K562 (cell line): ENCODE measurements around the gene PAQR8. TPM values are rescaled to one million over a fixed set of nuclear protein-coding genes. Genes with fewer than 3 reads are reported as not detected.
A peak's percentile ranks its signal among the peaks of the same experiment; 100 is the strongest.

ENCODE experiments used
- ATAC-seq: fragments of 200-7000 bp; cut with Tn5 transposase; 3 replicates; pipeline ENCODE4 v1.9.1; 2020; ENCODE audit warnings: moderate library complexity
- BruUV-seq: library from RNA; stranded (reverse); fragments of 400-500 nt; replicated peaks from 2 replicates; lab custom pipeline; 2021; lab: Mats Ljungman, UMichigan
- CTCF ChIA-PET: fragments of 300-600 bp; formaldehyde crosslinking; extraction: SDS; loops from one replicate; lab custom pipeline; 2021; ENCODE audit warnings: low intra/inter-chr PET ratio; lab: Yijun Ruan, JAX
- POLR2A ChIA-PET: fragments of 300-600, 350-650 bp; sonication (Branson Sonifier 250); formaldehyde crosslinking; extraction: SDS; loops from one replicate; lab custom pipeline; 2021; ENCODE audit warnings: antibody characterized with exemption, inconsistent platforms; lab: Yijun Ruan, JAX
- DNase-seq, 4 experiments: peaks; one replicate each; pipeline versions ENCODE4 v3.0.0 to v3.0.0-alpha.2; 2011 to 2018; ENCODE audit warnings: low spot score in 3 of 4, mixed read lengths in 3 of 4; ENCODE audit errors: extremely low read depth in 1 of 4
- FAIRE-seq: peaks from 2 replicates; lab custom pipeline; 2011; peaks lifted over from hg19 to GRCh38; lab: Jason Lieb, UNC
- H2AFZ ChIP-seq: 2 replicates; pipeline ENCODE4 v1.6.0; 2011; ENCODE audit warnings: low read depth, low read length, control low read depth, inconsistent platforms
- H3K27ac ChIP-seq: fragments of 200-600 bp; 3 replicates; pipeline ENCODE4 v1.8.0; 2011; ENCODE audit warnings: low read depth, mild to moderate bottlenecking, control low read depth, inconsistent platforms, low read length, moderate library complexity, mixed read lengths; ENCODE audit errors: extremely low read depth
- H3K27me3 ChIP-seq, 2 experiments: fragments of 300-600 bp in 1 of 2; 2 replicates in 1 of 2; 3 replicates in 1 of 2; pipeline versions ENCODE4 v1.6.0 to v1.8.0; 2011; ENCODE audit warnings: inconsistent platforms in 2 of 2, low read length in 2 of 2, mild to moderate bottlenecking in 1 of 2, mixed read lengths in 1 of 2, moderate library complexity in 1 of 2; ENCODE audit not compliant: control insufficient read depth in 2 of 2, insufficient read depth in 2 of 2
- H3K36me3 ChIP-seq: fragments of 300-600 bp; 3 replicates; pipeline ENCODE4 v1.8.0; 2011; ENCODE audit warnings: mild to moderate bottlenecking, low read length, inconsistent platforms; ENCODE audit not compliant: control insufficient read depth, insufficient read depth
- H3K4me1 ChIP-seq, 2 experiments: fragments of 200-600 bp in 1 of 2; replicated peaks in 1 of 2; 2 replicates in 1 of 2; 3 replicates in 1 of 2; pipeline versions ENCODE4 v1.5.1 to v1.8.0; 2011; ENCODE audit warnings: inconsistent platforms in 2 of 2, low read length in 2 of 2, mild to moderate bottlenecking in 1 of 2, mixed read lengths in 1 of 2, moderate library complexity in 1 of 2; ENCODE audit not compliant: control insufficient read depth in 2 of 2, insufficient read depth in 2 of 2
- H3K4me2 ChIP-seq: 2 replicates; pipeline ENCODE4 v1.6.1; 2011; ENCODE audit warnings: low read length, control low read depth, inconsistent platforms, mixed read lengths; ENCODE audit not compliant: insufficient read depth
- H3K4me3 ChIP-seq: fragments of 200-600 bp; sonication (generic), shearing (Covaris generic); 2 replicates; pipeline ENCODE4 v1.5.1; 2016; ENCODE audit warnings: control low read depth, inconsistent platforms
- H3K79me2 ChIP-seq: fragments of 200-600 bp; 3 replicates; pipeline ENCODE4 v1.8.0; 2011; ENCODE audit warnings: low read length, inconsistent platforms; ENCODE audit not compliant: control insufficient read depth, insufficient read depth
- H3K9ac ChIP-seq, 2 experiments: 2 replicates each; pipeline versions ENCODE4 v1.6.0 to v1.6.1; 2011; ENCODE audit warnings: low read depth in 2 of 2, low read length in 2 of 2, control low read depth in 1 of 2, inconsistent platforms in 1 of 2, mild to moderate bottlenecking in 1 of 2, mixed read lengths in 1 of 2; ENCODE audit not compliant: insufficient read depth in 1 of 2
- H3K9me1 ChIP-seq: one replicate; pipeline ENCODE4 v1.6.0; 2011; ENCODE audit warnings: inconsistent platforms, mild to moderate bottlenecking, low read length, moderate library complexity; ENCODE audit not compliant: control insufficient read depth, insufficient read depth
- H3K9me3 ChIP-seq: replicated peaks from 2 replicates; pipeline ENCODE4 v1.5.1; 2011; ENCODE audit warnings: low read depth, low read length, inconsistent platforms; ENCODE audit not compliant: control insufficient read depth, insufficient read depth
- H4K20me1 ChIP-seq: replicated peaks from 2 replicates; pipeline ENCODE4 v1.6.1; 2011; ENCODE audit warnings: low read length, inconsistent platforms, mixed read lengths; ENCODE audit not compliant: control insufficient read depth, insufficient read depth
- CBFB ChIP-seq: sonication (generic); formaldehyde crosslinking; IDR thresholded peaks from 2 replicates; pipeline ENCODE4 v1.4.0; 2020; ENCODE audit warnings: mild to moderate bottlenecking, missing genetic modification reagents
- CBX3 ChIP-seq, 2 experiments: IDR thresholded peaks; 1 replicate in 1 of 2; 2 replicates in 1 of 2; pipeline ENCODE4 v1.6.1; 2012; ENCODE audit warnings: inconsistent platforms in 2 of 2, low read length in 2 of 2, borderline replicate concordance in 1 of 2, control low read depth in 1 of 2
- HDAC6 ChIP-seq: IDR thresholded peaks from 2 replicates; pipeline ENCODE4 v1.6.1; 2012; ENCODE audit warnings: low read depth, mild to moderate bottlenecking, control low read depth, inconsistent platforms, low read length, moderate library complexity
- KLF6 ChIP-seq: fragments of 250-450 bp; sonication (Bioruptor Pico); IDR thresholded peaks from 2 replicates; pipeline ENCODE4 v1.4.0; 2020; ENCODE audit warnings: mild to moderate bottlenecking, moderate library complexity, borderline replicate concordance
- POLR2B ChIP-seq: fragments of 450-650 bp; IDR thresholded peaks from 2 replicates; pipeline ENCODE4 v1.6.1; 2018; ENCODE audit warnings: low read depth; ENCODE audit not compliant: partially characterized antibody
- SMARCB1 ChIP-seq: IDR thresholded peaks from 2 replicates; pipeline ENCODE4 v1.6.1; 2011; ENCODE audit warnings: improper control_type of control experiment, low read depth; ENCODE audit not compliant: insufficient read length
- YY1 ChIP-seq, 3 experiments: IDR thresholded peaks; 2 replicates each; pipeline ENCODE4 v1.6.1; 2011; ENCODE audit warnings: low read length in 2 of 3, mild to moderate bottlenecking in 2 of 3, moderate library complexity in 2 of 3, borderline replicate concordance in 1 of 3, control low read depth in 1 of 3, low read depth in 1 of 3; ENCODE audit not compliant: insufficient read depth in 3 of 3, insufficient replicate concordance in 2 of 3, control insufficient read depth in 1 of 3, insufficient read length in 1 of 3; ENCODE audit errors: extremely low read depth in 1 of 3
- ZNF217 ChIP-seq: sonication (generic); formaldehyde crosslinking; IDR thresholded peaks from 2 replicates; pipeline ENCODE4 v1.8.0; 2022; ENCODE audit warnings: mild to moderate bottlenecking, missing genetic modification reagents
- ZNF41 ChIP-seq: fragments of 250-450 bp; sonication (Bioruptor Pico); conservative IDR thresholded peaks from 2 replicates; pipeline ENCODE4 v1.4.0; 2020; ENCODE audit warnings: mild to moderate bottlenecking
- WGBS: fragments of 100-300 bp; shearing (Covaris generic); methylation state at CpG from one replicate; pipeline ENCODE4 v1.1.6; 2016; ENCODE audit warnings: low coverage, mixed read lengths; ENCODE audit not compliant: insufficient coverage; ENCODE audit errors: missing lambda C conversion rate; 5-methylcytosine and 5-hydroxymethylcytosine counted together
- in situ Hi-C: fragments of 300-500 bp; cut with MboI; formaldehyde crosslinking; loops from 4 replicates; pipeline ENCODE4 v1.15.0; 2018; ENCODE audit warnings: inconsistent platforms, mixed read lengths
- intact Hi-C: fragments of 100-400 bp; cut with micrococcal nuclease; formaldehyde crosslinking; loops from 2 replicates; pipeline ENCODE4 v1.14.2; 2022
- polyA plus RNA-seq, 8 experiments: library from polyadenylated mRNA; depleted of rRNA in 4 of 8; stranded (reverse) in 5 of 8; unstranded in 3 of 8; fragments of >200 nt; fragmentation: Nextera tagmentation in 2 of 8; fragmentation: Illumina TruSeq in 1 of 8; extraction: Ambion mirVana in 2 of 8; extraction: Trizol in 1 of 8; gene quantifications; 2 replicates each; pipeline versions ENCODE4 v1.2.1 to v1.2.3, GENCODE V29; 2011 to 2014; ENCODE audit warnings: inconsistent platforms in 1 of 8, missing spikeins in 1 of 8
- total RNA-seq, 7 experiments: library from RNA; depleted of rRNA in 6 of 7; stranded (reverse); fragments of >200 nt in 6 of 7; fragmentation: Illumina TruSeq in 2 of 7; extraction: Trizol in 2 of 7; gene quantifications; 2 replicates each; pipeline versions ENCODE4 v1.2.1 to v1.2.3, GENCODE V29; 2011 to 2021; ENCODE audit warnings: low replicate concordance in 1 of 7
- TF ChIP-seq, protein P1 (sequence below): fragments of 150-350 bp; conservative IDR thresholded peaks from 2 replicates; pipeline ENCODE4 v1.6.1; 2014; ENCODE audit warnings: low read length
- TF ChIP-seq, protein P2 (sequence below): sonication (generic); formaldehyde crosslinking; IDR thresholded peaks from 2 replicates; pipeline ENCODE4 v1.5.0; 2020; ENCODE audit warnings: missing genetic modification reagents

Gene PAQR8
- total and polyA plus RNA-seq, 9 of the 15 experiments (the other 6 are each of a cell fraction or from before 2014, with no cell fraction given), result 1.4 to 10.2 (median 3.5) TPM

DNA sequence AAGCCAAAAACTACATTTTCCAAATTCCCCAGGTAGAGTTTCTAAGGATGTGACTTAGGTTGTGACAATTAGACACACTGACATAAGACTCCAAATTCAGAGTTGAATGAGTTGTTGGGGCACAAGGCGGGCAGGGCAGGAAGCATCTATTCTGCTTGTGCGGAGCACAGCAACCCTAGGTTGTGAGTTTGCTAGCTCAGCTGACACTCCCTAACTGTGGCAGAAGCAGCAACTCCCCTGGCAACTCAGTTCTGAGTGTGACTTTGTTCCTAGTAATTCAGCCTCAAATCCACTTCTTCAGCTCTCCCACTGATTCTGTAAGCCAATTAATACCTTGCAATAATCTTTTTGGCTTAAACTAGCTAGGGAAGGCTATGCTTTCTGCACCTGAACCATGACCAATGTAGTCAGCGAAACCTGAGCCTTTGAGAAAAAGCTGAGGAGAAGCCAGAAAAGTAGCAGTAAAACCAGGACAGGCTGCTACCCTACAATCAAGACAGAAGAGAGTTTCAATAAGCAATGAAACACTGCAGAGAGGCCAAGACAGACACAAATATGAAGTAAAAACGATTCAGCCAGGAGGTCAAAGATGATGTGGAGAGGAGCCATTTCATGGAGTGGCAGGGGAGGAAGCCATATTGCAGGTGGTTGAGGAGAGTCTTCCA is 30.0 kb upstream of the PAQR8 start:
- POLR2A ChIA-PET, result no interaction called here
- no peaks in the 10 kb centered on the region for H3K79me2 ChIP-seq
- CTCF ChIA-PET, result no interaction called here
- no peak for DNase-seq
- H3K9me3 ChIP-seq, result no peaks in the 10 kb centered on the region
- no peak overlapping the region for H3K9ac ChIP-seq
- peaks cover 20 to 25% of the 10 kb centered on the region in 2 experiments for H3K4me1 ChIP-seq
- TF ChIP-seq SMARCB1, result no peak
- no peak for TF ChIP-seq CBFB (CRISPR knock-in tag)
- peak in 1 of 3 experiments; percentile 58 for TF ChIP-seq YY1 (IDR thresholded peaks at IDR 0.05; ENCODE audit: borderline replicate concordance in 1 of 3, control insufficient read depth in 1 of 3, extremely low read depth in 1 of 3, insufficient read depth in 3 of 3, insufficient read length in 1 of 3, insufficient replicate concordance in 2 of 3, low read depth in 1 of 3, low read length in 2 of 3)
- no peak for TF ChIP-seq ZNF217 (CRISPR knock-in tag)
- 0 out of 2 replicates have a peak, but pooled peaks have one; percentile 32 for TF ChIP-seq ZNF41
- no peak for TF ChIP-seq HDAC6
- TF ChIP-seq, protein P1, sequence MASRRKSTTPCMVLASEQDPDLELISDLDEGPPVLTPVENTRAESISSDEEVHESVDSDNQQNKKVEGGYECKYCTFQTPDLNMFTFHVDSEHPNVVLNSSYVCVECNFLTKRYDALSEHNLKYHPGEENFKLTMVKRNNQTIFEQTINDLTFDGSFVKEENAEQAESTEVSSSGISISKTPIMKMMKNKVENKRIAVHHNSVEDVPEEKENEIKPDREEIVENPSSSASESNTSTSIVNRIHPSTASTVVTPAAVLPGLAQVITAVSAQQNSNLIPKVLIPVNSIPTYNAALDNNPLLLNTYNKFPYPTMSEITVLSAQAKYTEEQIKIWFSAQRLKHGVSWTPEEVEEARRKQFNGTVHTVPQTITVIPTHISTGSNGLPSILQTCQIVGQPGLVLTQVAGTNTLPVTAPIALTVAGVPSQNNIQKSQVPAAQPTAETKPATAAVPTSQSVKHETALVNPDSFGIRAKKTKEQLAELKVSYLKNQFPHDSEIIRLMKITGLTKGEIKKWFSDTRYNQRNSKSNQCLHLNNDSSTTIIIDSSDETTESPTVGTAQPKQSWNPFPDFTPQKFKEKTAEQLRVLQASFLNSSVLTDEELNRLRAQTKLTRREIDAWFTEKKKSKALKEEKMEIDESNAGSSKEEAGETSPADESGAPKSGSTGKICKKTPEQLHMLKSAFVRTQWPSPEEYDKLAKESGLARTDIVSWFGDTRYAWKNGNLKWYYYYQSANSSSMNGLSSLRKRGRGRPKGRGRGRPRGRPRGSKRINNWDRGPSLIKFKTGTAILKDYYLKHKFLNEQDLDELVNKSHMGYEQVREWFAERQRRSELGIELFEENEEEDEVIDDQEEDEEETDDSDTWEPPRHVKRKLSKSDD, result no peak
- TF ChIP-seq POLR2B, result no peak
- TF ChIP-seq, protein P2, sequence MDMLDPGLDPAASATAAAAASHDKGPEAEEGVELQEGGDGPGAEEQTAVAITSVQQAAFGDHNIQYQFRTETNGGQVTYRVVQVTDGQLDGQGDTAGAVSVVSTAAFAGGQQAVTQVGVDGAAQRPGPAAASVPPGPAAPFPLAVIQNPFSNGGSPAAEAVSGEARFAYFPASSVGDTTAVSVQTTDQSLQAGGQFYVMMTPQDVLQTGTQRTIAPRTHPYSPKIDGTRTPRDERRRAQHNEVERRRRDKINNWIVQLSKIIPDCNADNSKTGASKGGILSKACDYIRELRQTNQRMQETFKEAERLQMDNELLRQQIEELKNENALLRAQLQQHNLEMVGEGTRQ (CRISPR knock-in tag), result no peak
- no peak for TF ChIP-seq CBX3 (IDR thresholded peaks at IDR 0.05; ENCODE audit: borderline replicate concordance in 1 of 2, low read length in 2 of 2)
- TF ChIP-seq KLF6 (CRISPR knock-in tag), result no peak
- TF ChIP-seq, all 486 proteins: peak for 2
- no peak overlapping the region for H3K4me2 ChIP-seq
- H3K4me3 ChIP-seq, result no peak overlapping the region
- no peak for ATAC-seq
- no peaks in the 10 kb centered on the region for H4K20me1 ChIP-seq
- intact Hi-C loops (no loop called here), in situ Hi-C loops (no loop called here)
- peak overlapping the region; percentile 26; the same call in 1 of the 2 replicates for H2AFZ ChIP-seq
- peaks cover 3% of the 10 kb centered on the region for H3K9me1 ChIP-seq
- no peak overlapping the region for H3K27ac ChIP-seq
- BruUV-seq, result no TSS peak
- FAIRE-seq, result peak; percentile 29
- H3K36me3 ChIP-seq, result no peaks in the 10 kb centered on the region
- WGBS, result 71% methylated on average over 4 of the region's 4 CpGs
- H3K27me3 ChIP-seq, result no peaks in the 10 kb centered on the region
